HEK293 (cell line): ENCODE data around the gene CIPC.

Experiments
- CTCF ChIA-PET: fragments of 350-600 bp; formaldehyde crosslinking; extraction: SDS; loops from one replicate; lab custom pipeline; 2021; ENCODE audit warnings: antibody characterized with exemption; lab: Yijun Ruan, JAX
- POLR2A ChIA-PET: fragments of 300-600 bp; formaldehyde crosslinking; extraction: SDS; loops from one replicate; lab custom pipeline; 2020; ENCODE audit warnings: antibody characterized with exemption, inconsistent platforms; lab: Yijun Ruan, JAX
- H3K27ac ChIP-seq: fragments of 200-500 bp; sonication (Bioruptor generic); 2 replicates; pipeline ENCODE4 v1.5.1; 2014; ENCODE audit warnings: low read depth, low read length, control low read depth, inconsistent platforms; ENCODE audit errors: extremely low read depth
- H3K36me3 ChIP-seq, 2 experiments: fragments of 200-500 bp in 1 of 2; sonication (Bioruptor generic) in 1 of 2; 1 replicate in 1 of 2; 2 replicates in 1 of 2; pipeline ENCODE4 v1.5.1; 2014 to 2017; ENCODE audit warnings: inconsistent platforms in 2 of 2, low read length in 2 of 2; ENCODE audit not compliant: control insufficient read depth in 2 of 2, insufficient read depth in 1 of 2
- H3K4me1 ChIP-seq: fragments of 200-500 bp; sonication (Bioruptor generic); 2 replicates; pipeline ENCODE4 v1.5.1; 2014; ENCODE audit warnings: mild to moderate bottlenecking, low read length, inconsistent platforms; ENCODE audit not compliant: control insufficient read depth, insufficient read depth
- H3K4me3 ChIP-seq: 2 replicates; pipeline ENCODE4 v1.5.1; 2011; ENCODE audit warnings: low read depth, mild to moderate bottlenecking, control low read depth, low read length, moderate library complexity
- H3K9me3 ChIP-seq: fragments of 200-500 bp; sonication (Bioruptor generic); 2 replicates; pipeline ENCODE4 v1.5.1; 2014; ENCODE audit warnings: low read depth, low read length, inconsistent platforms; ENCODE audit not compliant: control insufficient read depth, insufficient read depth
- EGR2 ChIP-seq: fragments of 450-650 bp; formaldehyde crosslinking; IDR thresholded peaks from 2 replicates; pipeline ENCODE4 v1.5.1; 2016; ENCODE audit warnings: low read depth, missing biosample characterization, missing genetic modification characterization
- HOXA7 ChIP-seq: sonication (generic); formaldehyde crosslinking; IDR thresholded peaks from 2 replicates; pipeline ENCODE4 v1.8.1; 2022; ENCODE audit warnings: missing genetic modification reagents, borderline replicate concordance
- HOXC10 ChIP-seq: sonication (generic); formaldehyde crosslinking; IDR thresholded peaks from 2 replicates; pipeline ENCODE4 v1.8.1; 2023; ENCODE audit warnings: mild to moderate bottlenecking, missing genetic modification reagents
- KLF10 ChIP-seq: fragments of 450-650 bp; IDR thresholded peaks from 2 replicates; pipeline ENCODE4 v1.5.1; 2018; ENCODE audit warnings: missing biosample characterization, mild to moderate bottlenecking, missing genetic modification characterization
- KLF9 ChIP-seq: fragments of 450-650 bp; formaldehyde crosslinking; IDR thresholded peaks from 2 replicates; pipeline ENCODE4 v1.5.1; 2016; ENCODE audit warnings: missing biosample characterization, missing genetic modification characterization, low read depth
- MYNN ChIP-seq: fragments of 450-650 bp; formaldehyde crosslinking; IDR thresholded peaks from 2 replicates; pipeline ENCODE4 v1.5.1; 2016; ENCODE audit warnings: missing biosample characterization, missing genetic modification characterization, borderline replicate concordance
- RBAK ChIP-seq: fragments of 450-650 bp; formaldehyde crosslinking; IDR thresholded peaks from 2 replicates; pipeline ENCODE4 v1.5.1; 2016; ENCODE audit warnings: missing biosample characterization, missing genetic modification characterization
- REPIN1 ChIP-seq: fragments of 450-650 bp; formaldehyde crosslinking; IDR thresholded peaks from 2 replicates; pipeline ENCODE4 v1.5.1; 2017; ENCODE audit warnings: missing biosample characterization, missing genetic modification characterization, low read depth
- TCF7L2 ChIP-seq: IDR thresholded peaks from 2 replicates; pipeline ENCODE4 v1.6.1; 2011; ENCODE audit warnings: low read depth, mild to moderate bottlenecking, inconsistent platforms, low read length, moderate library complexity, borderline replicate concordance
- ZBTB21 ChIP-seq: fragments of 450-650 bp; formaldehyde crosslinking; IDR thresholded peaks from 2 replicates; pipeline ENCODE4 v1.5.1; 2017; ENCODE audit warnings: missing biosample characterization, missing genetic modification characterization
- ZNF132 ChIP-seq: fragments of 450-650 bp; formaldehyde crosslinking; IDR thresholded peaks from 2 replicates; pipeline ENCODE4 v1.5.1; 2017; ENCODE audit warnings: missing biosample characterization, missing genetic modification characterization, borderline replicate concordance
- ZNF18 ChIP-seq: fragments of 450-650 bp; formaldehyde crosslinking; IDR thresholded peaks from 2 replicates; pipeline ENCODE4 v1.5.1; 2016; ENCODE audit warnings: missing biosample characterization, missing genetic modification characterization
- ZNF335 ChIP-seq: fragments of 450-650 bp; formaldehyde crosslinking; conservative IDR thresholded peaks from 2 replicates; pipeline ENCODE4 v1.5.1; 2016; ENCODE audit warnings: missing biosample characterization, missing genetic modification characterization
- ZNF350 ChIP-seq: fragments of 450-650 bp; formaldehyde crosslinking; IDR thresholded peaks from 2 replicates; pipeline ENCODE4 v1.5.0; 2017; ENCODE audit warnings: missing biosample characterization, mild to moderate bottlenecking, missing genetic modification characterization
- ZNF37A ChIP-seq: fragments of 450-650 bp; IDR thresholded peaks from 2 replicates; pipeline ENCODE4 v1.5.1; 2018; ENCODE audit warnings: missing biosample characterization, missing genetic modification characterization
- ZNF391 ChIP-seq: fragments of 450-650 bp; formaldehyde crosslinking; IDR thresholded peaks from 2 replicates; pipeline ENCODE4 v1.5.1; 2016; ENCODE audit warnings: low read depth, missing biosample characterization, missing genetic modification characterization, borderline replicate concordance
- ZNF555 ChIP-seq: fragments of 450-650 bp; formaldehyde crosslinking; conservative IDR thresholded peaks from 2 replicates; pipeline ENCODE4 v1.5.1; 2017; ENCODE audit warnings: missing biosample characterization, mild to moderate bottlenecking, missing genetic modification characterization, inconsistent platforms
- ZNF580 ChIP-seq: fragments of 450-650 bp; formaldehyde crosslinking; IDR thresholded peaks from 2 replicates; pipeline ENCODE4 v1.5.1; 2016; ENCODE audit warnings: missing biosample characterization, missing genetic modification characterization
- ZNF645 ChIP-seq: fragments of 450-650 bp; formaldehyde crosslinking; IDR thresholded peaks from 2 replicates; pipeline ENCODE4; 2016; ENCODE audit warnings: missing biosample characterization, missing genetic modification characterization
- ZNF658 ChIP-seq: fragments of 450-650 bp; formaldehyde crosslinking; IDR thresholded peaks from 2 replicates; pipeline ENCODE4; 2016; ENCODE audit warnings: missing biosample characterization, missing genetic modification characterization
- ZNF701 ChIP-seq: fragments of 450-650 bp; formaldehyde crosslinking; IDR thresholded peaks from 2 replicates; pipeline ENCODE4 v1.5.1; 2016; ENCODE audit warnings: missing biosample characterization, missing genetic modification characterization
- ZNF777 ChIP-seq: fragments of 450-650 bp; formaldehyde crosslinking; IDR thresholded peaks from 2 replicates; pipeline ENCODE4 v1.5.1; 2017; ENCODE audit warnings: missing biosample characterization, missing genetic modification characterization, borderline replicate concordance
- ZNF837 ChIP-seq: fragments of 450-650 bp; formaldehyde crosslinking; IDR thresholded peaks from 2 replicates; pipeline ENCODE4 v1.5.1; 2016; ENCODE audit warnings: missing biosample characterization, missing genetic modification characterization
- ZSCAN16 ChIP-seq: fragments of 450-650 bp; formaldehyde crosslinking; IDR thresholded peaks from 2 replicates; pipeline ENCODE4 v1.5.1; 2016; ENCODE audit warnings: missing biosample characterization, missing genetic modification characterization
- ZSCAN30 ChIP-seq: fragments of 450-650 bp; IDR thresholded peaks from 2 replicates; pipeline ENCODE4 v1.5.1; 2018; ENCODE audit warnings: missing biosample characterization, mild to moderate bottlenecking, missing genetic modification characterization, moderate library complexity

The CIPC gene

GRCh38 chr14:77153802-77154201 lies 55.7 kb downstream of the CIPC start:
- no peak overlapping the region for H3K27ac ChIP-seq
- H3K4me3 ChIP-seq: no peak overlapping the region
- POLR2A ChIA-PET: no interaction called here
- H3K4me1 ChIP-seq: no peaks in the 10 kb centered on the region
- H3K9me3 ChIP-seq: no peaks in the 10 kb centered on the region
- no peaks in the 10 kb centered on the region for H3K36me3 ChIP-seq
- no peak for TF ChIP-seq ZNF350 (tag by site-specific recombination)
- 0 out of 2 replicates have a peak, but pooled peaks have one; percentile 18 for TF ChIP-seq ZNF580 (tag by site-specific recombination)
- TF ChIP-seq, all 188 proteins: peak for 1
- CTCF ChIA-PET: interaction anchor here (0.6 to 8.1 kb wide), 8 partner anchors 11 to 277 kb away, joined by 3 to 82 read pairs (median 4); partner anchors contain the start of gene ZDHHC22

GRCh38 chr14:77154421-77154820 lies 56.4 kb downstream of the CIPC start:
- H3K4me1 ChIP-seq: no peaks in the 10 kb centered on the region
- no peak for TF ChIP-seq RBAK (tag by site-specific recombination)
- TF ChIP-seq ZNF391 (tag by site-specific recombination): no peak
- no peak for TF ChIP-seq TCF7L2
- no peak for TF ChIP-seq ZSCAN16 (tag by site-specific recombination)
- no peak for TF ChIP-seq ZNF777 (tag by site-specific recombination)
- H3K4me3 ChIP-seq: no peak overlapping the region
- CTCF ChIA-PET: interaction anchor here (1.0 to 8.1 kb wide), 4 partner anchors 13 to 278 kb away, joined by 3 to 82 read pairs (median 20); partner anchors contain the start of gene ZDHHC22
- POLR2A ChIA-PET: no interaction called here
- no peak overlapping the region for H3K27ac ChIP-seq
- no peaks in the 10 kb centered on the region for H3K36me3 ChIP-seq
- no peaks in the 10 kb centered on the region for H3K9me3 ChIP-seq

- Histone ChIP-seq H3K36me3 (no peaks in the 10 kb centered on the region), H3K9me3 (no peaks in the 10 kb centered on the region), H3K27ac (no peak overlapping the region), H3K4me3 (no peak overlapping the region), H3K4me1 (no peaks in the 10 kb centered on the region)
- no peak for TF ChIP-seq ZNF37A (tag by site-specific recombination)
- no peak for TF ChIP-seq ZNF335 (tag by site-specific recombination)
- no peak for TF ChIP-seq KLF9 (tag by site-specific recombination)
- no peak for TF ChIP-seq ZNF645 (tag by site-specific recombination)
- no peak for TF ChIP-seq ZNF658 (tag by site-specific recombination)
- no peak for TF ChIP-seq ZNF837 (tag by site-specific recombination)
- no peak for TF ChIP-seq REPIN1
- no peak for TF ChIP-seq ZNF555
- no peak for TF ChIP-seq ZBTB21 (tag by site-specific recombination)
- TF ChIP-seq EGR2 (tag by site-specific recombination): no peak
- TF ChIP-seq ZNF132 (tag by site-specific recombination): no peak
- no peak for TF ChIP-seq HOXA7 (CRISPR knock-in tag)
- no peak for TF ChIP-seq KLF10 (tag by site-specific recombination)
- no peak for TF ChIP-seq HOXC10
- no peak for TF ChIP-seq ZNF701 (tag by site-specific recombination)
- TF ChIP-seq ZSCAN30 (tag by site-specific recombination): no peak
- no peak for TF ChIP-seq ZNF18 (tag by site-specific recombination)
- TF ChIP-seq MYNN (tag by site-specific recombination): no peak
- CTCF ChIA-PET: interaction anchor here (2.0 to 8.1 kb wide), 2 partner anchors 14 to 161 kb away, joined by 6 to 82 read pairs; partner anchors contain the start of gene ZDHHC22
- POLR2A ChIA-PET: interaction anchor here (0.6 kb wide), 2 partner anchors 364 to 396 kb away, joined by 4 to 5 read pairs; no protein-coding TSS in a partner anchor
Observed at GRCh38 chr14:77155083-77155482, 57.0 kb downstream of the CIPC start.
